GM23338 (cell line): ENCODE data around the gene DLX5. TPM values are rescaled to one million over a fixed set of nuclear protein-coding genes. Genes with fewer than 3 reads are reported as not detected.

Experiments
- ATAC-seq: fragments of 200-7000 bp; cut with Tn5 transposase; 3 replicates; pipeline ENCODE4 v1.9.1; 2020
- DNase-seq: peaks from one replicate; pipeline ENCODE4 v3.0.0-alpha.2; 2015; ENCODE audit warnings: low spot score
- H2AFZ ChIP-seq: fragments of 200-600 bp; sonication (generic); 2 replicates; pipeline ENCODE4 v1.8.0; 2016; ENCODE audit warnings: antibody characterized with exemption, mild to moderate bottlenecking, moderate library complexity
- H3F3A ChIP-seq: fragments of 200-600 bp; sonication (generic); replicated peaks from 2 replicates; pipeline ENCODE4 v1.8.0; 2017; ENCODE audit warnings: antibody characterized with exemption, mixed run types, low read depth
- H3K27ac ChIP-seq: fragments of 200-600 bp; sonication (generic); 2 replicates; pipeline ENCODE4 v1.6.1; 2016; ENCODE audit warnings: low read depth
- H3K27me3 ChIP-seq: fragments of 200-600 bp; sonication (generic); 2 replicates; pipeline ENCODE4 v1.8.0; 2016; ENCODE audit warnings: mild to moderate bottlenecking, mixed run types, moderate library complexity; ENCODE audit not compliant: insufficient read depth
- H3K36me3 ChIP-seq: fragments of 200-600 bp; sonication (generic); 2 replicates; pipeline ENCODE4 v1.8.0; 2016; ENCODE audit warnings: mild to moderate bottlenecking; ENCODE audit not compliant: insufficient read depth
- H3K4me1 ChIP-seq: fragments of 200-600 bp; sonication (generic); 2 replicates; pipeline ENCODE4 v1.8.0; 2016; ENCODE audit warnings: mild to moderate bottlenecking, moderate library complexity; ENCODE audit not compliant: insufficient read depth
- H3K4me2 ChIP-seq: fragments of 200-600 bp; sonication (generic); 2 replicates; pipeline ENCODE4 v1.7.1; 2017; ENCODE audit warnings: mixed run types
- H3K4me3 ChIP-seq: fragments of 200-600 bp; sonication (generic); 2 replicates; pipeline ENCODE4 v1.6.1; 2016; ENCODE audit warnings: mixed run types
- H3K79me2 ChIP-seq: fragments of 200-600 bp; sonication (generic); replicated peaks from 2 replicates; pipeline ENCODE4 v1.8.0; 2017; ENCODE audit warnings: mild to moderate bottlenecking; ENCODE audit not compliant: insufficient read depth
- H3K9me2 ChIP-seq: fragments of 200-600 bp; sonication (generic); 2 replicates; pipeline ENCODE4 v1.8.0; 2017; ENCODE audit not compliant: insufficient read depth
- H4K20me1 ChIP-seq: fragments of 200-600 bp; sonication (generic); replicated peaks from 2 replicates; pipeline ENCODE4 v1.8.0; 2017; ENCODE audit warnings: mild to moderate bottlenecking; ENCODE audit not compliant: insufficient read depth
- H3K27ac Mint-ChIP-seq: 2 replicates; pipeline ENCODE4 v1.8.0; 2020; ENCODE audit warnings: inconsistent platforms, mild to moderate bottlenecking, moderate library complexity, mixed read lengths
- H3K27me3 Mint-ChIP-seq: 3 replicates; pipeline ENCODE4 v1.8.0; 2022; ENCODE audit warnings: low read depth, mild to moderate bottlenecking, moderate library complexity, mixed read lengths, inconsistent platforms; ENCODE audit not compliant: insufficient read depth, poor library complexity
- H3K36me3 Mint-ChIP-seq: 3 replicates; pipeline ENCODE4 v1.8.0; 2021; ENCODE audit warnings: low read depth, mild to moderate bottlenecking, inconsistent platforms, moderate library complexity, mixed read lengths
- H3K4me1 Mint-ChIP-seq: 3 replicates; pipeline ENCODE4 v1.8.0; 2020; ENCODE audit warnings: mild to moderate bottlenecking, inconsistent platforms, mixed read lengths
- H3K4me3 Mint-ChIP-seq: 3 replicates; pipeline ENCODE4 v1.8.0; 2021; ENCODE audit warnings: moderate library complexity, mild to moderate bottlenecking, inconsistent platforms, mixed read lengths
- H3K9me3 Mint-ChIP-seq: 3 replicates; pipeline ENCODE4 v1.8.0; 2020; ENCODE audit warnings: moderate library complexity, mild to moderate bottlenecking, inconsistent platforms, mixed read lengths
- CTCF ChIP-seq, 2 experiments: fragments of 200-600 bp in 1 of 2; sonication (generic) in 1 of 2; conservative IDR thresholded peaks; 2 replicates each; pipeline versions ENCODE4 v1.5.1 to v1.6.1; 2016 to 2017; ENCODE audit warnings: antibody characterized with exemption in 2 of 2, low read depth in 2 of 2, mild to moderate bottlenecking in 2 of 2, moderate library complexity in 1 of 2
- ETS1 ChIP-seq: IDR thresholded peaks from 2 replicates; pipeline ENCODE4 v1.6.1; 2016; ENCODE audit warnings: antibody characterized with exemption
- EZH2 ChIP-seq: fragments of 200-600 bp; sonication (generic); IDR thresholded peaks from one replicate; pipeline ENCODE4 v1.8.0; 2017; ENCODE audit warnings: antibody characterized with exemption, mild to moderate bottlenecking, low read depth; ENCODE audit not compliant: unreplicated experiment
- EZH2phosphoT487 ChIP-seq: fragments of 200-600 bp; sonication (generic); IDR thresholded peaks from one replicate; pipeline ENCODE4 v1.8.1; 2018; ENCODE audit warnings: antibody characterized with exemption; ENCODE audit not compliant: unreplicated experiment
- NANOG ChIP-seq: IDR thresholded peaks from 2 replicates; pipeline ENCODE4 v1.6.1; 2016; ENCODE audit warnings: antibody characterized with exemption, borderline replicate concordance
- POLR2AphosphoS5 ChIP-seq: IDR thresholded peaks from 2 replicates; pipeline ENCODE4 v1.6.1; 2016; ENCODE audit warnings: antibody characterized with exemption, low read depth
- REST ChIP-seq: IDR thresholded peaks from one replicate; pipeline ENCODE4 v1.6.1; 2018; ENCODE audit warnings: antibody characterized with exemption; ENCODE audit not compliant: unreplicated experiment
- ZNF114 ChIP-seq: fragments of 250-450 bp; sonication (Bioruptor Pico); IDR thresholded peaks from 2 replicates; pipeline ENCODE4 v1.5.0; 2020; ENCODE audit warnings: mild to moderate bottlenecking, moderate library complexity
- polyA plus RNA-seq: library from polyadenylated mRNA; unstranded; fragments of >200 nt; fragmentation: Nextera tagmentation; extraction: Ambion mirVana; gene quantifications from 2 replicates; pipeline ENCODE4 v1.2.1, GENCODE V29; 2016
- total RNA-seq: library from RNA; depleted of rRNA; stranded (reverse); fragments of >200 nt; shearing (Covaris generic); gene quantifications from 2 replicates; pipeline ENCODE4 v1.2.3, GENCODE V29; 2014

DLX5 gene
- total and polyA plus RNA-seq, 2 experiments from 2014 or later, result not detected

- no peaks in the 10 kb centered on the region for H3K79me2 ChIP-seq
- Mint-ChIP-seq H3K9me3 (peaks cover 4% of the 10 kb centered on the region; the same call in 1 of the 3 replicates), H3K27me3 (peaks cover 98% of the 10 kb centered on the region), H3K4me1 (peaks cover 25% of the 10 kb centered on the region), H3K4me3 (no peak overlapping the region), H3K36me3 (no peaks in the 10 kb centered on the region), H3K27ac (no peak overlapping the region)
- H3F3A ChIP-seq, result peaks cover 56% of the 10 kb centered on the region
- no peak for ATAC-seq
- H3K27me3 ChIP-seq, result peaks cover 99% of the 10 kb centered on the region
- H2AFZ ChIP-seq, result no peak overlapping the region
- TF ChIP-seq EZH2 (peak; percentile 12), POLR2AphosphoS5 (no peak), ZNF114 (no peak), ETS1 (no peak)
- H4K20me1 ChIP-seq, result peaks cover 61% of the 10 kb centered on the region
- H3K4me2 ChIP-seq, result no peak overlapping the region
- no peak overlapping the region for H3K27ac ChIP-seq
- H3K9me2 ChIP-seq, result no peaks in the 10 kb centered on the region
- DNase-seq, result no peak
- H3K4me1 ChIP-seq, result peaks cover 60% of the 10 kb centered on the region
- H3K4me3 ChIP-seq, result no peak overlapping the region
- H3K36me3 ChIP-seq, result no peaks in the 10 kb centered on the region
Observed at GRCh38 chr7:97008275-97008917, 16.2 kb downstream of the DLX5 start.

GRCh38 chr7:97007583-97007861 is 17.1 kb downstream of the DLX5 start:
- Histone ChIP-seq H3K79me2 (no peaks in the 10 kb centered on the region), H3F3A (peaks cover 58% of the 10 kb centered on the region), H3K36me3 (no peaks in the 10 kb centered on the region), H3K9me2 (no peaks in the 10 kb centered on the region), H3K27ac (no peak overlapping the region), H3K4me3 (peak overlapping the region; percentile 60), H2AFZ (no peak overlapping the region), H4K20me1 (peaks cover 56% of the 10 kb centered on the region), H3K4me2 (peak overlapping the region; percentile 88), H3K4me1 (peaks cover 62% of the 10 kb centered on the region), H3K27me3 (peaks cover 99% of the 10 kb centered on the region)
- H3K27ac Mint-ChIP-seq, result no peak overlapping the region
- peak overlapping the region; percentile 69; the same call in 1 of the 3 replicates for H3K4me3 Mint-ChIP-seq
- H3K36me3 Mint-ChIP-seq, result no peaks in the 10 kb centered on the region
- peaks cover 4% of the 10 kb centered on the region; the same call in 1 of the 3 replicates for H3K9me3 Mint-ChIP-seq
- peak; percentile 30 for DNase-seq
- peaks cover 98% of the 10 kb centered on the region for H3K27me3 Mint-ChIP-seq
- peaks cover 30% of the 10 kb centered on the region for H3K4me1 Mint-ChIP-seq
- no peak for ATAC-seq
- TF ChIP-seq EZH2 (peak; percentile 63), ZNF114 (no peak), POLR2AphosphoS5 (no peak)

GRCh38 chr7:97006816-97007582 is 17.6 kb downstream of the DLX5 start:
- Mint-ChIP-seq H3K4me3 (peak overlapping the region; percentile 69), H3K27me3 (peaks cover 98% of the 10 kb centered on the region), H3K4me1 (peaks cover 32% of the 10 kb centered on the region), H3K9me3 (peaks cover 4% of the 10 kb centered on the region; the same call in 1 of the 3 replicates), H3K36me3 (no peaks in the 10 kb centered on the region), H3K27ac (no peak overlapping the region)
- ATAC-seq, result peak; percentile 16
- TF ChIP-seq REST (no peak), NANOG (no peak), EZH2phosphoT487 (peak; percentile 93), CTCF (conservative IDR thresholded peaks at IDR 0.05; ENCODE audit: low read depth in 2 of 2) (no peak), EZH2 (peak; percentile 89)
- peaks cover 99% of the 10 kb centered on the region for H3K27me3 ChIP-seq
- no peaks in the 10 kb centered on the region for H3K36me3 ChIP-seq
- no peaks in the 10 kb centered on the region for H3K79me2 ChIP-seq
- DNase-seq, result peak; percentile 54
- no peak overlapping the region for H3K27ac ChIP-seq
- H3K4me3 ChIP-seq, result peak overlapping the region; percentile 60
- H2AFZ ChIP-seq, result peak overlapping the region; percentile 85; the same call in 1 of the 2 replicates
- peaks cover 57% of the 10 kb centered on the region for H3F3A ChIP-seq
- peaks cover 51% of the 10 kb centered on the region for H4K20me1 ChIP-seq
- no peaks in the 10 kb centered on the region for H3K9me2 ChIP-seq
- peaks cover 62% of the 10 kb centered on the region for H3K4me1 ChIP-seq
- peak overlapping the region; percentile 88 for H3K4me2 ChIP-seq
